HAP-1 (cell line): ENCODE results near the gene ALDH4A1.

ENCODE experiments used
- DNase-seq, 2 experiments: peaks; one replicate each; pipeline ENCODE4 v3.0.0-alpha.2; 2016 to 2020; ENCODE audit warnings: low spot score in 2 of 2
- H3K27me3 ChIP-seq: fragments of 250-450 bp; sonication (Bioruptor Pico); 2 replicates; pipeline ENCODE4 v1.5.1; 2020; ENCODE audit warnings: low read depth, mild to moderate bottlenecking, moderate library complexity
- H3K36me3 ChIP-seq: fragments of 250-450 bp; sonication (Bioruptor Pico); replicated peaks from 2 replicates; pipeline ENCODE4 v1.5.1; 2020; ENCODE audit warnings: mild to moderate bottlenecking
- H3K4me1 ChIP-seq: fragments of 250-450 bp; sonication (Bioruptor Pico); 2 replicates; pipeline ENCODE4 v1.5.1; 2020; ENCODE audit warnings: mild to moderate bottlenecking
- H3K4me3 ChIP-seq: fragments of 250-450 bp; sonication (Bioruptor Pico); 2 replicates; pipeline ENCODE4 v1.5.1; 2020; ENCODE audit warnings: mild to moderate bottlenecking, moderate library complexity
- H3K9me3 ChIP-seq: fragments of 250-450 bp; sonication (Bioruptor Pico); 2 replicates; pipeline ENCODE4 v1.5.1; 2020; ENCODE audit warnings: mild to moderate bottlenecking, moderate library complexity
- in situ Hi-C: fragments of 300-500 bp; cut with MboI; formaldehyde crosslinking; loops from 3 replicates; pipeline ENCODE4 v1.14.3; 2020; ENCODE audit warnings: low sequenced_read_pairs, inconsistent platforms, mixed read lengths

ALDH4A1 gene, protein sequence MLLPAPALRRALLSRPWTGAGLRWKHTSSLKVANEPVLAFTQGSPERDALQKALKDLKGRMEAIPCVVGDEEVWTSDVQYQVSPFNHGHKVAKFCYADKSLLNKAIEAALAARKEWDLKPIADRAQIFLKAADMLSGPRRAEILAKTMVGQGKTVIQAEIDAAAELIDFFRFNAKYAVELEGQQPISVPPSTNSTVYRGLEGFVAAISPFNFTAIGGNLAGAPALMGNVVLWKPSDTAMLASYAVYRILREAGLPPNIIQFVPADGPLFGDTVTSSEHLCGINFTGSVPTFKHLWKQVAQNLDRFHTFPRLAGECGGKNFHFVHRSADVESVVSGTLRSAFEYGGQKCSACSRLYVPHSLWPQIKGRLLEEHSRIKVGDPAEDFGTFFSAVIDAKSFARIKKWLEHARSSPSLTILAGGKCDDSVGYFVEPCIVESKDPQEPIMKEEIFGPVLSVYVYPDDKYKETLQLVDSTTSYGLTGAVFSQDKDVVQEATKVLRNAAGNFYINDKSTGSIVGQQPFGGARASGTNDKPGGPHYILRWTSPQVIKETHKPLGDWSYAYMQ

DNA sequence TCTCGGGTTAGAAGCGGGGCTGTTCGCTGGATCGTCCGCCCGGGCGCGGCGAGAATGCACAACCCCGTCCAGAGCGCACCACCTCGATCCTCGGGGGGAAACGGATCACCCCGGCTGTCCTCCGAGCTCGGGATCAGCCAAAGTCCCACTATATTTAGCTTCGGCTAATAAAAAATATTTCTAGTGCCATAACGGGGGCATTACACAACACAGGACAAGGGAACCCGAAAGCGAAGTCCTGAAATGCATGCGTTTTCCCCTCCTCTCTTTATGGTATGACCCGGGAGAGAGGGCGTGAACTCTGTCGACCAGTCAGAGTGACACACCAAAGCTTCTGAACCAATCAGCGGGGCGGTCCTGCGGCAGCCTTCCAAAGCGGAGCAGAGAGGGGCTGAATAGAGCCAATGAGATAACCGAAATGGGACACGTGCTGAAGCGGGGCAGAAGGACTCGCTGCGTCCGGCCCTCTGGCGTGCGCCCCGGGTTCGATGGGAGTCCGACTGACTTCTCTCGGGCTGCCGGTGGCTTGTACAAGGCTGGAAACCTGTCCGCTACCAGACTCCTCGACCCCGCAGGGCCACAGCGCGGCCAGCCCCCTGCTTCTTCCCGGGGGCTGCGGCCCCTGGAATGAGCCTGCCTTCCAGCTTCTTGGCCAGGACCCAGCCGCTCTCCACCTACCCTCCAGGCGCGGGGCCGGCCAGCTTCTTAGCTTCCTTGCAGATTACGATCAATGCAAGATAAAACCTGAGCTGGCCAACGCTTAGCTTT lies at the start of gene ALDH4A1:
ALDH4A1 (minus strand) TSS at position 33 of the 768 bp plus-strand sequence; CDS start at position 1, 32 bp downstream.
- no peaks in the 10 kb centered on the region for H3K27me3 ChIP-seq
- peak; percentile 94 to 97 for DNase-seq
- peaks cover 4% of the 10 kb centered on the region for H3K4me1 ChIP-seq
- H3K9me3 ChIP-seq = no peaks in the 10 kb centered on the region
- no peaks in the 10 kb centered on the region for H3K36me3 ChIP-seq
- in situ Hi-C loops = loop anchor here (5.0 kb wide), 1 partner anchor 190 kb away; no protein-coding TSS in a partner anchor
- peak within 1 kb of the TSS; percentile 71 for H3K4me3 ChIP-seq

GRCh38 chr1:18951818-18952391 lies 49.5 kb upstream of the ALDH4A1 start:
- peaks cover 17% of the 10 kb centered on the region for H3K4me1 ChIP-seq

DNA sequence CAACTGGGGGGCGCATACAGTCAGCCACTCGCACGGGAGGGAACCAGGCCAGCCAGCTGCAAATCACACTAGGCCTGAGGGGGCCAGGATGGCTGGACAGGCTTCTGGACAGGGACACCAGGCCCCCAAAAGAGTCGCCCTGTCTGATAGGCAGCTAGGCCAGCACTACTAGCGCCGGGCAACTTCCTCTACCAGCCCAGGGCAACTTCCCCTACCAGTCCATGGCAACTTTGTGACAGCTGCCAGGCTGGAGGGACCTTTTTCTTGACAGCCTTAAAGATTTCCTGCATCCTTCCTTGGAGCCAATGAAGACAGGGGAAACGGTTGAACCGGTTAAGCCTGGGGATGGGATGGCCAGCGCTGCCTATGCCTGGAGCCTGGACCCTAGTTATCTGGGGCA lies 49.1 kb upstream of the ALDH4A1 start:
- Histone ChIP-seq H3K4me3 (no peak overlapping the region), H3K27me3 (no peaks in the 10 kb centered on the region), H3K9me3 (no peaks in the 10 kb centered on the region), H3K4me1 (peaks cover 17% of the 10 kb centered on the region), H3K36me3 (no peaks in the 10 kb centered on the region)
- no peak for DNase-seq
- in situ Hi-C loops = no loop called here

More at GRCh38 chr1:18951818-18952391, 49.5 kb upstream of the ALDH4A1 start:
- H3K9me3 ChIP-seq = no peaks in the 10 kb centered on the region
- no peaks in the 10 kb centered on the region for H3K27me3 ChIP-seq
- no peaks in the 10 kb centered on the region for H3K36me3 ChIP-seq
- in situ Hi-C loops = no loop called here
- DNase-seq = no peak
- no peak overlapping the region for H3K4me3 ChIP-seq

DNA sequence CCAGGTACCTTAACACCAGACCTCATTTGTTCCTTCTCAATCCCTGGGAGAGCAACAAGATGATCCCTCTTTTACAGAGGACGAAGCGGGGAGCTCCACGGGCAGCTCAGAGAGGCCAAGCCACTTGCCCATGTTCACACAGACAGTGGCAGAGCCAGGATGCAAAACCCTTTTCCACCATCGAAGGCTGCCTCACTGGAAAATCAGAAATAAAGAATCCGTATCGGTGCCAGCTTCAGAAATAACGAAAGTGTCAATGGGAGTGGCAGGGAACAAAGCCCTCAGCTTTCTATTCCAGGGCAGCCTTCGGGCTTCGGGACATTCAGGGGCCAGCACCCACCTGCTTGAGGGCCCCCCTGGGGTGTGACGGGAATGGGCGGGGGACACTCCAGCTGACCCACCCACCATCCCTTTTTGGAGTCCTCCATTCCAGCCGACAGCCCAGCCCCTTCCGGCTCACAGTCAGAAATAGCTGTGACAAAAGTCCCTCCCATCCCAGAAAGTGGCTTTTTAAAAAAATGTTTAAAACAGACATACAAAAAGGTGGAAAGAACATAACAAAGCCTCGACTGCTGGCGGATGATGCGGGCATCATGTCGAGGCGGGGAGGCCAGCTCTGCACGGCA lies 48.2 kb upstream of the ALDH4A1 start:
- H3K9me3 ChIP-seq = no peaks in the 10 kb centered on the region
- DNase-seq = peak in 1 of 2 experiments; percentile 33
- H3K4me1 ChIP-seq = peaks cover 17% of the 10 kb centered on the region
- no peaks in the 10 kb centered on the region for H3K27me3 ChIP-seq
- H3K36me3 ChIP-seq = no peaks in the 10 kb centered on the region
- no peak overlapping the region; the same call in 1 of the 2 replicates for H3K4me3 ChIP-seq
- in situ Hi-C loops = no loop called here

GRCh38 chr1:18949686-18950400 lies 47.5 kb upstream of the ALDH4A1 start:
- H3K4me3 ChIP-seq = no peak overlapping the region
- peaks cover 12% of the 10 kb centered on the region for H3K4me1 ChIP-seq
- no peaks in the 10 kb centered on the region for H3K36me3 ChIP-seq
- no peaks in the 10 kb centered on the region for H3K27me3 ChIP-seq
- in situ Hi-C loops = no loop called here
- DNase-seq = peak in 1 of 2 experiments; percentile 50
- H3K9me3 ChIP-seq = no peaks in the 10 kb centered on the region

DNA sequence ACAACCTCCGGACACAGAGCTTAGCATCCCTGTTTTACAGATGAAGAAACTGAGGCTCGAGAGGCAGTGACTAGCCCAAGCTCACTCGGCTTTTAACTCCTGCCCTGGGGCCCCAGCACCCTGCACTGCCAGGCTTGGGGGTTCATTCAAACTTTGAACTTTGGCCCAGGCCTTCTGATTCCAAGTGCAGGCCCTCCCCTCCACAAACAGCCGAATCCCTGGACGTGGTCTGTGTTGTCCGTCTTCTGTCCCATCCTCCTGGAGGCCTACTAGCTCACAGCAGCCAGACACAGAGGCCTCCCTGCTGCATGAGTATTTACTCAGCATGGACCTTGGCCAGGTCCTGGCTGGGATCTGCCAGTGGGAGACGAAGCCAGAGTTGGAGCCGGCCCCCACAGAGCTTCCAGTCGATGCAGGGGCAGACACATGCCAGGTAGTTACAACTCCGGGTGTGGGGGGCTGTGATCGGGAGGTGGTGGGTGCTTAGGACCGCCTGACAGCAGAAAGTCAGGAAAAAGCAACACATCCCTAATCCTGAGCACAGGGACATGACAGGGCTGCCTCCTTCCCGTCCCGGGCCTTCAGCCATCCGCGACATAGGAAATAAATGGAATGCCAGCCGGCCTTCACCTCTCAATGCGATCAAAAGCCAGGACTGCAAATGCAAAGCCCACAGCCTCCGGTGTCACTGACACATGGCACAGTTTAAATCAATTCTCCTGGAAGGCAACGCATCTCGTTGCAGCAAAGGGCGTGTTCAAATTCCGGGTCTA lies 46.7 kb upstream of the ALDH4A1 start:
- no peak for DNase-seq
- in situ Hi-C loops = no loop called here
- Histone ChIP-seq H3K27me3 (no peaks in the 10 kb centered on the region), H3K4me1 (peaks cover 10% of the 10 kb centered on the region), H3K4me3 (no peak overlapping the region), H3K9me3 (no peaks in the 10 kb centered on the region), H3K36me3 (no peaks in the 10 kb centered on the region)

DNA sequence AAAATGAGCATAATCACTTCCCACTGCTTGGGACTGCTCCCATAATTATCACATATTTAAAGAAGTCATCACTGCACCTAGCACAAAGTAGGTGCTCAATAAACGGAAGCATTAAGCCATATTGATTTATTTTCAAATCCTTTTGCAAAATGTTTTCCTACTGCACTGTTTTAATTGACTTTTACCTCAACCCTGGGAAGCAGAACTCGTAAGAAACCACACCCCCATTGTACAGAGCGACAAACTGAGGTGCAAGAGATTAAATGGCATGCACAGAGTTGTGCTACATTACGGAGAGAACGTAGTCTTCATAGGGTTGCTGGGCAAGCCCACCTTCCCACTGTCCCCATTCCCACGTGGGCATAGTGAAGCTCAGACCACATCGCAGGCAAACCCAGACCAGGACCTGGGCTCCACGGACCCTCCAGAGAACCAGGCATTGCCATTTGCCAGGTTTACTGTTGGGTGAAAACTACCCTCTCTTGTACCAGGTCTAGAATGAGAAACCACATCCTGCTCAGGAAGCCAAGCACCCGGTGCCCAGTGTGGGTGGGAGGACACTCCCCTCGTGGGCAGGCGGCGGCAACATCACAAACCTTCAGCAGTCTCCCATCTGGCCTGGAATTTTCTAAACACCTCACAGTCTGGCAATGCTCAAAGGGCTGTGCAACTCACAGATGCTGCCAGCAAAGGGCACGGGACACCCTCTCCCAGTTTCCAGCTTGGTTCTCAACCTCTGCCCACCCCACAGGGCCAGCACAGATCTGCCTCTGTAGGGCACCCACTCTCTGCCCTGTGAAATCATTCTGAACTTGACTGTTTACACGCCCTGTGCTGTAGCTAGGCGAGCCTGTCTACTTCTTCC lies 45.9 kb upstream of the ALDH4A1 start:
- no peak for DNase-seq
- in situ Hi-C loops = no loop called here
- H3K27me3 ChIP-seq = no peaks in the 10 kb centered on the region
- no peak overlapping the region for H3K4me3 ChIP-seq
- no peaks in the 10 kb centered on the region for H3K9me3 ChIP-seq
- peaks cover 10% of the 10 kb centered on the region for H3K4me1 ChIP-seq
- H3K36me3 ChIP-seq = no peaks in the 10 kb centered on the region

- in situ Hi-C loops = no loop called here
- no peak for DNase-seq
Observed at GRCh38 chr1:18947570-18947969, 45.2 kb upstream of the ALDH4A1 start.

DNA sequence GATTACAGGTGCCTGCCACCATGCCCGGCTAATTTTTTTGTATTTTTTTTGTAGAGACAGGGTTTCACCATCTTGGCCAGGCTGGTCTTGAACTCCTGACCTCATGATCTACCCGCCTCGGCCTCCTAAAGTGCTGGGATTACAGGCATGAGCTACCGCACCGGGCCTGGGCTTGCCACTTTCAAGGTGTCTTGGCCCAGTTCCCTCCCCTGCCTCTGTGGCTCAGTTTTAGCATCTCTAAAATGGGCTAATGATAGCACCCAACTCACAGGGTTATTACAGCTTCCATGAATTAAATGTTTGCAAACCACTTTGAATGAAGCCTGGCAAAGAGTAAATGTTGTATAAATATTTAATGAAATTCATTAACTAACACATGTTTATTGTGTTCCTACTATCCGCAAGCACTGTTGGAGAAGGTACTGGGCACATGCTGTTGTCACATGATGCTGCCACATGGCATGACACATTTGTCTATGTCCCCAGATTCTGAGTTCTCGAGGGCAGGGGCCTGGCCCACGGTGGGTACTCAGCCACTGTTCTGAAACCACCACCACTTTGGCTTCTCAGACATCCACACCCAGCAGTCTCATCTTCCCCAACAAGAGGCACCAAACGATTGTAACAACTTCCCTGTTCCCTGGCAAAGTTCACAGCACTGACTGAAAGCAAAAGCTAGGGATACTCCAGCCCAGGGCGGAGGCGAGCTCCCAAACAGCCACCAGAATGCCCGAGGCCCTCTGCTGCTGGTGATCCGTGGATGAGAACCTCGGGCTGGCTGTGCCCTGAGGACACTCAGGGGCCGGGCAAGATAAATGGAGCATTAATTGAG lies 44.4 kb upstream of the ALDH4A1 start:
- Histone ChIP-seq H3K4me1 (peaks cover 10% of the 10 kb centered on the region), H3K4me3 (no peak overlapping the region), H3K9me3 (no peaks in the 10 kb centered on the region), H3K36me3 (no peaks in the 10 kb centered on the region), H3K27me3 (no peaks in the 10 kb centered on the region)
- in situ Hi-C loops = no loop called here
- DNase-seq = no peak

More at GRCh38 chr1:18947570-18947969, 45.2 kb upstream of the ALDH4A1 start:
- Histone ChIP-seq H3K27me3 (no peaks in the 10 kb centered on the region), H3K4me1 (peaks cover 10% of the 10 kb centered on the region), H3K36me3 (no peaks in the 10 kb centered on the region), H3K9me3 (no peaks in the 10 kb centered on the region), H3K4me3 (no peak overlapping the region)

- H3K36me3 ChIP-seq = no peaks in the 10 kb centered on the region
- H3K4me3 ChIP-seq = no peak overlapping the region
- no peaks in the 10 kb centered on the region for H3K9me3 ChIP-seq
- in situ Hi-C loops = no loop called here
- H3K4me1 ChIP-seq = peaks cover 14% of the 10 kb centered on the region
- no peaks in the 10 kb centered on the region for H3K27me3 ChIP-seq
- peak in 1 of 2 experiments; percentile 43 for DNase-seq
Observed at GRCh38 chr1:18945401-18945849, 43.1 kb upstream of the ALDH4A1 start.

- H3K36me3 ChIP-seq = no peaks in the 10 kb centered on the region
- H3K27me3 ChIP-seq = no peaks in the 10 kb centered on the region
- no peak overlapping the region for H3K4me3 ChIP-seq
- H3K9me3 ChIP-seq = no peaks in the 10 kb centered on the region
- DNase-seq = no peak
- in situ Hi-C loops = no loop called here
- peaks cover 9% of the 10 kb centered on the region for H3K4me1 ChIP-seq
Observed at GRCh38 chr1:18944810-18945209, 42.5 kb upstream of the ALDH4A1 start.
